HCT116 (cell line): ENCODE results near the gene TTC38. TPM values are rescaled to one million over a fixed set of nuclear protein-coding genes. Genes with fewer than 3 reads are reported as not detected.

ENCODE experiments used
- ATAC-seq: fragments of 200-7000 bp; cut with Tn5 transposase; 2 replicates; pipeline ENCODE4 v1.9.1; 2020; ENCODE audit warnings: mild to moderate bottlenecking, moderate library complexity
- BruUV-seq: library from RNA; stranded (reverse); fragments of 400-500 nt; replicated peaks from 2 replicates; lab custom pipeline; 2021; lab: Mats Ljungman, UMichigan
- CTCF ChIA-PET: fragments of 300-600 bp; sonication (Branson Sonifier 250); formaldehyde crosslinking; loops from one replicate; lab custom pipeline; 2021; ENCODE audit warnings: antibody characterized with exemption; lab: Charles Lee
- POLR2A ChIA-PET: fragments of 300-600, 350-600 bp; sonication (Branson Sonifier 250); formaldehyde crosslinking; loops from one replicate; lab custom pipeline; 2021; ENCODE audit warnings: antibody characterized with exemption; lab: Charles Lee
- RAD21 ChIA-PET, 2 experiments: fragments of 300-600 bp; sonication (Branson Sonifier 250); formaldehyde crosslinking; loops; one replicate each; lab custom pipeline; 2023; ENCODE audit warnings: low total read pairs in 2 of 2; ENCODE audit not compliant: uncharacterized antibody in 2 of 2, unreplicated experiment in 2 of 2, low non-redundant PET in 1 of 2; lab: Charles Lee
- DNase-seq: peaks from one replicate; pipeline ENCODE4 v3.0.0-alpha.2; 2010; ENCODE audit warnings: low read depth, low spot score
- H2AFZ ChIP-seq: fragments of 200-600 bp; shearing (Covaris generic), sonication (generic); 2 replicates; pipeline ENCODE4 v1.6.1; 2017; ENCODE audit warnings: low read depth, mixed run types, mixed read lengths, antibody characterized with exemption, low read length; ENCODE audit not compliant: poor library complexity, severe bottlenecking
- H3K27ac ChIP-seq: 2 replicates; pipeline ENCODE4 v1.5.1; 2012; ENCODE audit warnings: low read depth, low read length
- H3K27me3 ChIP-seq: fragments of 200-600 bp; sonication (generic); 2 replicates; pipeline ENCODE4 v1.6.1; 2016; ENCODE audit warnings: mixed run types, low read length, mixed read lengths; ENCODE audit not compliant: insufficient read depth
- H3K36me3 ChIP-seq, 2 experiments: fragments of 200-500 bp in 1 of 2; fragments of 200-600 bp in 1 of 2; sonication (Bioruptor generic) in 1 of 2; sonication (generic) in 1 of 2; 2 replicates each; pipeline versions ENCODE4 v1.5.1 to v1.6.1; 2014 to 2016; ENCODE audit warnings: low read length in 2 of 2, inconsistent platforms in 1 of 2, mixed read lengths in 1 of 2, mixed run types in 1 of 2; ENCODE audit not compliant: insufficient read depth in 2 of 2, control insufficient read depth in 1 of 2
- H3K4me1 ChIP-seq, 2 experiments: fragments of 200-600 bp in 1 of 2; sonication (generic) in 1 of 2; 2 replicates each; pipeline versions ENCODE4 v1.5.1 to v1.6.1; 2012 to 2017; ENCODE audit warnings: low read length in 2 of 2, inconsistent platforms in 1 of 2, mild to moderate bottlenecking in 1 of 2, mixed read lengths in 1 of 2, mixed run types in 1 of 2, moderate library complexity in 1 of 2; ENCODE audit not compliant: insufficient read depth in 2 of 2, control insufficient read depth in 1 of 2
- H3K4me2 ChIP-seq: fragments of 200-600 bp; sonication (generic); 2 replicates; pipeline ENCODE4 v1.6.1; 2017; ENCODE audit warnings: mixed run types, low read length, mixed read lengths
- H3K4me3 ChIP-seq, 2 experiments: fragments of 200-600 bp in 1 of 2; sonication (generic) in 1 of 2; replicated peaks in 1 of 2; 2 replicates each; pipeline ENCODE4 v1.5.1; 2011 to 2016; ENCODE audit warnings: low read length in 2 of 2, control low read depth in 1 of 2, low read depth in 1 of 2, mild to moderate bottlenecking in 1 of 2, mixed read lengths in 1 of 2, mixed run types in 1 of 2
- H3K79me2 ChIP-seq: fragments of 200-600 bp; sonication (generic); 2 replicates; pipeline ENCODE4 v1.6.1; 2017; ENCODE audit warnings: mild to moderate bottlenecking, mixed run types, low read length, moderate library complexity, mixed read lengths; ENCODE audit not compliant: insufficient read depth
- H3K9ac ChIP-seq: fragments of 200-600 bp; sonication (generic); 2 replicates; pipeline ENCODE4 v1.6.1; 2016; ENCODE audit warnings: low read length, mixed read lengths
- H3K9me2 ChIP-seq: fragments of 200-600 bp; sonication (generic), shearing (Covaris generic); 2 replicates; pipeline ENCODE4 v1.6.1; 2017; ENCODE audit warnings: mixed run types, mild to moderate bottlenecking, moderate library complexity; ENCODE audit not compliant: insufficient read depth
- H3K9me3 ChIP-seq, 2 experiments: fragments of 200-500 bp in 1 of 2; fragments of 200-600 bp in 1 of 2; sonication (Bioruptor generic) in 1 of 2; sonication (generic) in 1 of 2; 2 replicates each; pipeline ENCODE4 v1.6.1; 2014 to 2017; ENCODE audit warnings: low read length in 2 of 2, mixed read lengths in 2 of 2, inconsistent platforms in 1 of 2, low read depth in 1 of 2, mild to moderate bottlenecking in 1 of 2, mixed run types in 1 of 2, moderate library complexity in 1 of 2; ENCODE audit not compliant: control insufficient read depth in 1 of 2, insufficient read depth in 1 of 2
- H4K20me1 ChIP-seq: fragments of 200-600 bp; sonication (generic), shearing (Covaris generic); 2 replicates; pipeline ENCODE4 v1.6.1; 2017; ENCODE audit warnings: mixed run types, mild to moderate bottlenecking, moderate library complexity; ENCODE audit not compliant: insufficient read depth
- CBX3 ChIP-seq: IDR thresholded peaks from 2 replicates; pipeline ENCODE4 v1.6.1; 2012; ENCODE audit warnings: low read depth
- ELF1 ChIP-seq: IDR thresholded peaks from 2 replicates; pipeline ENCODE4 v1.6.1; 2012; ENCODE audit warnings: low read depth, borderline replicate concordance
- JUND ChIP-seq: IDR thresholded peaks from 2 replicates; pipeline ENCODE4 v1.6.1; 2012
- POLR2AphosphoS5 ChIP-seq: IDR thresholded peaks from 2 replicates; pipeline ENCODE4 v1.6.1; 2011; ENCODE audit warnings: mild to moderate bottlenecking, low read depth, low read length, moderate library complexity
- REST ChIP-seq: IDR thresholded peaks from 2 replicates; pipeline ENCODE4 v1.6.1; 2012; ENCODE audit warnings: low read depth
- SRF ChIP-seq: IDR thresholded peaks from 2 replicates; pipeline ENCODE4 v1.6.1; 2012; ENCODE audit warnings: low read depth
- TCF7L2 ChIP-seq: IDR thresholded peaks from 2 replicates; pipeline ENCODE4 v1.7.0; 2011; ENCODE audit warnings: borderline replicate concordance, inconsistent platforms; ENCODE audit not compliant: insufficient read depth, insufficient read length; ENCODE audit errors: extremely low read depth
- YY1 ChIP-seq: IDR thresholded peaks from 2 replicates; pipeline ENCODE4 v1.6.1; 2011; ENCODE audit warnings: low read length, low read depth, moderate library complexity, mild to moderate bottlenecking; ENCODE audit not compliant: insufficient replicate concordance; ENCODE audit errors: extremely low read depth
- ZBTB33 ChIP-seq: IDR thresholded peaks from 2 replicates; pipeline ENCODE4 v1.6.1; 2011; ENCODE audit warnings: mild to moderate bottlenecking, low read length, moderate library complexity; ENCODE audit not compliant: insufficient replicate concordance; ENCODE audit errors: extremely low read depth
- ZFX ChIP-seq: fragments of 450-650 bp; IDR thresholded peaks from 2 replicates; pipeline ENCODE4 v1.6.1; 2017
- intact Hi-C: fragments of 100-400 bp; cut with micrococcal nuclease; formaldehyde crosslinking; loops from 2 replicates; pipeline ENCODE4 v1.10.0; 2022
- total RNA-seq: library from RNA; stranded (reverse); gene quantifications from one replicate; pipeline ENCODE4 v1.2.1, GENCODE V29; 2021; ENCODE audit not compliant: unreplicated experiment

TTC38 gene
- total RNA-seq, 1 experiment from 2014 or later: 22.9 TPM

GRCh38 chr22:46256358-46256958 lies 11.3 kb upstream of the TTC38 start:
- RAD21 ChIA-PET: no interaction called here
- no peak for ATAC-seq

More at GRCh38 chr22:46256358-46256958, 11.3 kb upstream of the TTC38 start:
- Histone ChIP-seq H3K79me2 (no peaks in the 10 kb centered on the region), H3K9me2 (no peaks in the 10 kb centered on the region), H3K27ac (no peak overlapping the region), H3K4me1 (peaks cover 0 to 2% of the 10 kb centered on the region in 2 experiments; a peak in 2 of 4 replicates), H3K36me3 (no peaks in the 10 kb centered on the region), H4K20me1 (no peaks in the 10 kb centered on the region), H3K4me3 (no peak overlapping the region), H3K9me3 (0 out of 4 replicates have a peak, but pooled peaks cover 0 to 3% of the 10 kb centered on the region in 2 experiments), H3K4me2 (no peak overlapping the region), H3K27me3 (no peaks in the 10 kb centered on the region), H3K9ac (no peak overlapping the region), H2AFZ (no peak overlapping the region)
- no peak for TF ChIP-seq SRF
- no peak for TF ChIP-seq YY1
- no peak for TF ChIP-seq ZBTB33
- TF ChIP-seq TCF7L2: no peak
- no peak for TF ChIP-seq REST
- TF ChIP-seq CBX3: no peak
- TF ChIP-seq ELF1: no peak
- no peak for TF ChIP-seq POLR2AphosphoS5
- no peak for TF ChIP-seq ZFX
- TF ChIP-seq JUND: no peak
- DNase-seq: no peak
- BruUV-seq: no TSS peak
- ChIA-PET POLR2A (no interaction called here), CTCF (no interaction called here)
- intact Hi-C loops: no loop called here
